Neural cell (in vitro differentiated cells): ENCODE measurements around the gene NTNG1. TPM values are rescaled to one million over a fixed set of nuclear protein-coding genes. Genes with fewer than 3 reads are reported as not detected.

Experiments used
- H2AFZ ChIP-seq: fragments of 200-600, 300-800 bp; sonication (generic), shearing (Covaris generic); 2 replicates; pipeline ENCODE4 v1.6.0; 2014; ENCODE audit warnings: low read depth, mild to moderate bottlenecking, antibody characterized with exemption, low read length, moderate library complexity
- H3F3A ChIP-seq: fragments of 200-600 bp; shearing (Covaris generic); 2 replicates; pipeline ENCODE4 v1.6.1; 2016; ENCODE audit warnings: mild to moderate bottlenecking, moderate library complexity, mixed read lengths, antibody characterized with exemption, low read length; ENCODE audit not compliant: insufficient read depth, poor library complexity, severe bottlenecking
- H3K27ac ChIP-seq: fragments of 200-600, 300-800 bp; sonication (generic), shearing (Covaris generic); 2 replicates; pipeline ENCODE4 v1.5.1; 2014; ENCODE audit warnings: mild to moderate bottlenecking, low read length, moderate library complexity
- H3K27me3 ChIP-seq: fragments of 300-800, 200-600 bp; sonication (generic), shearing (Covaris generic); 2 replicates; pipeline ENCODE4 v1.6.0; 2014; ENCODE audit warnings: mild to moderate bottlenecking, low read depth, low read length, moderate library complexity; ENCODE audit not compliant: insufficient read depth
- H3K36me3 ChIP-seq: fragments of 300-800, 200-600 bp; sonication (generic), shearing (Covaris generic); 2 replicates; pipeline ENCODE4 v1.5.1; 2014; ENCODE audit warnings: mild to moderate bottlenecking, antibody characterized with exemption, low read length, moderate library complexity; ENCODE audit not compliant: insufficient read depth
- H3K4me2 ChIP-seq: fragments of 300-800, 200-600 bp; sonication (generic), shearing (Covaris generic); 2 replicates; pipeline ENCODE4 v1.6.0; 2014; ENCODE audit warnings: mild to moderate bottlenecking, low read length
- H3K4me3 ChIP-seq: fragments of 300-800, 200-600 bp; sonication (generic), shearing (Covaris generic); 2 replicates; pipeline ENCODE4 v1.5.1; 2014; ENCODE audit warnings: mild to moderate bottlenecking, low read length, moderate library complexity
- H3K79me2 ChIP-seq: fragments of 200-600 bp; shearing (Covaris generic); replicated peaks from 2 replicates; pipeline ENCODE4 v1.6.0; 2014; ENCODE audit warnings: mild to moderate bottlenecking, low read length, moderate library complexity; ENCODE audit not compliant: insufficient read depth
- H3K9ac ChIP-seq: fragments of 300-800, 200-600 bp; sonication (generic), shearing (Covaris generic); 2 replicates; pipeline ENCODE4 v1.6.1; 2016; ENCODE audit warnings: mild to moderate bottlenecking, low read length, mixed read lengths
- H3K9me2 ChIP-seq: fragments of 200-600 bp; shearing (Covaris generic); 2 replicates; pipeline ENCODE4 v1.6.1; 2016; ENCODE audit warnings: mild to moderate bottlenecking, low read length, mixed read lengths; ENCODE audit not compliant: insufficient read depth
- H3K9me3 ChIP-seq: fragments of 200-600, 300-800 bp; sonication (generic), shearing (Covaris generic); 2 replicates; pipeline ENCODE4 v1.6.1; 2016; ENCODE audit warnings: mild to moderate bottlenecking, mixed run types, low read length, moderate library complexity, mixed read lengths
- H4K20me1 ChIP-seq: fragments of 200-600 bp; shearing (Covaris generic); 2 replicates; pipeline ENCODE4 v1.6.1; 2016; ENCODE audit warnings: mild to moderate bottlenecking, mixed run types; ENCODE audit not compliant: insufficient read depth
- EP300 ChIP-seq: fragments of 450-650 bp; conservative IDR thresholded peaks from 2 replicates; pipeline ENCODE4 v1.6.1; 2014; ENCODE audit warnings: antibody characterized with exemption, mild to moderate bottlenecking, moderate library complexity; ENCODE audit not compliant: poor library complexity, severe bottlenecking
- EZH2 ChIP-seq: fragments of 200-600, 300-800 bp; shearing (Covaris generic), sonication (generic); IDR thresholded peaks from 2 replicates; pipeline ENCODE4 v1.6.1; 2014; ENCODE audit warnings: antibody characterized with exemption, low read length, borderline replicate concordance, mild to moderate bottlenecking; ENCODE audit not compliant: insufficient read depth, poor library complexity, severe bottlenecking
- MXI1 ChIP-seq: fragments of 450-650 bp; conservative IDR thresholded peaks from 2 replicates; pipeline ENCODE4 v1.6.1; 2014; ENCODE audit warnings: antibody characterized with exemption, mild to moderate bottlenecking; ENCODE audit not compliant: poor library complexity, severe bottlenecking
- POLR2AphosphoS5 ChIP-seq: IDR thresholded peaks from 2 replicates; pipeline ENCODE4 v1.6.1; 2012
- RAD21 ChIP-seq: fragments of 450-650 bp; conservative IDR thresholded peaks from 2 replicates; pipeline ENCODE4 v1.6.1; 2014; ENCODE audit warnings: antibody characterized with exemption, mild to moderate bottlenecking, moderate library complexity
- SMC3 ChIP-seq: fragments of 450-650 bp; conservative IDR thresholded peaks from 2 replicates; pipeline ENCODE4 v1.6.1; 2014; ENCODE audit warnings: antibody characterized with exemption, mild to moderate bottlenecking, moderate library complexity; ENCODE audit not compliant: poor library complexity
- TAF1 ChIP-seq: IDR thresholded peaks from 2 replicates; pipeline ENCODE4 v1.6.1; 2012; ENCODE audit warnings: low read depth
- polyA plus RNA-seq: library from polyadenylated mRNA; depleted of rRNA; stranded (reverse); fragments of >200 nt; gene quantifications from 2 replicates; pipeline ENCODE4 v1.2.3, GENCODE V29; 2014
- TF ChIP-seq, protein P1 (sequence below): IDR thresholded peaks from 2 replicates; pipeline ENCODE4 v1.6.1; 2012; ENCODE audit warnings: borderline replicate concordance
- TF ChIP-seq, protein P2 (sequence below): fragments of 450-650 bp; IDR thresholded peaks from 2 replicates; pipeline ENCODE4 v1.5.1; 2014; ENCODE audit warnings: antibody characterized with exemption, mild to moderate bottlenecking, moderate library complexity; ENCODE audit not compliant: poor library complexity, severe bottlenecking

NTNG1 gene
- polyA plus RNA-seq, 1 donor from 2014 or later = not detected

DNA sequence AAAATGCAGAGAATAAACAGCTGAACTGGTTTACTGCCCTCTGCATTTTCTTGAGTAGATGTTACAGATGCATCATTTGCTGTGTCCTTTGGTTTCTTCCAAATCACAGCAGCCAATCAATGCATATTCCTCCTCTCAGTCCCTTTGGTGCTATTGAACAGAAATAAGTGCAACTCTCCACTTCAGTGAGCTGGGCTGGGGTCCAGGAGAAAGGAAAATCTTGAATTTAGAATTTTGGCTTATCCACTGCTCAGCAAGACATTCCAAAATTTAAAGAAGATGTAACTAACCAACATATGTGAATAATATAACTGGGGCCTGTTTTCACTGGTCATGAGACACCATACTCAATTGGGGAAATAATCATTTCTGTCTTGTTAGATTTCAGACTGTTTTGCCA is 45.2 kb upstream of the NTNG1 start:
- Histone ChIP-seq H3K27ac (no peak overlapping the region), H4K20me1 (no peaks in the 10 kb centered on the region), H3K79me2 (no peaks in the 10 kb centered on the region), H3K27me3 (no peaks in the 10 kb centered on the region), H3F3A (no peaks in the 10 kb centered on the region), H3K4me3 (no peak overlapping the region), H3K36me3 (no peaks in the 10 kb centered on the region), H3K4me2 (no peak overlapping the region), H3K9me3 (no peaks in the 10 kb centered on the region), H2AFZ (no peak overlapping the region), H3K9ac (no peak overlapping the region), H3K9me2 (no peaks in the 10 kb centered on the region)
- TF ChIP-seq POLR2AphosphoS5 (no peak), MXI1 (no peak), TAF1 (no peak), SMC3 (no peak)

DNA sequence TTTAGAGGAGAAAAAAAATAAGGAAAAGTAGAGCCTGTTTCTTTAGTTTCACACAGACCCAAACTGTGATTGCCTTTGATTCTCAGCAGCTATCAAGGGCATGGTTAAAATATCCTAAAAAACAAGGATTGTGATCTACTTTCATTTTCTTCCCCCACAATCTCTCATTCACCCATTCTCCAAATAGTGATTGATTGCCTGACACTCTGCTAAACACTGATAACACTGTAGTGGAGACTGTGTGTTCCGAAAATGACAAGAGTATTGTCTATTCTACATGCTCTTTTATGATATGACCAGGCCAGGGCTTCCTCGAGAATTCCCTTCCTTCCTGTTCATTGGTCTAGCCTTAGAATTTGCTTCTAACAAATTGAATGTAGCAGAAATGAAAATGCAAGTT is 44.1 kb upstream of the NTNG1 start:
- Histone ChIP-seq H3K9me3 (no peaks in the 10 kb centered on the region), H2AFZ (no peak overlapping the region), H3K27ac (no peak overlapping the region), H3K79me2 (no peaks in the 10 kb centered on the region), H3K4me3 (no peak overlapping the region), H3K36me3 (no peaks in the 10 kb centered on the region), H3K4me2 (no peak overlapping the region), H3K9ac (no peak overlapping the region), H3K9me2 (no peaks in the 10 kb centered on the region), H3K27me3 (no peaks in the 10 kb centered on the region), H4K20me1 (no peaks in the 10 kb centered on the region), H3F3A (no peaks in the 10 kb centered on the region)
- TF ChIP-seq EZH2 (no peak), RAD21 (no peak), EP300 (no peak), SMC3 (no peak), MXI1 (no peak), POLR2AphosphoS5 (no peak)
- TF ChIP-seq, protein P1, sequence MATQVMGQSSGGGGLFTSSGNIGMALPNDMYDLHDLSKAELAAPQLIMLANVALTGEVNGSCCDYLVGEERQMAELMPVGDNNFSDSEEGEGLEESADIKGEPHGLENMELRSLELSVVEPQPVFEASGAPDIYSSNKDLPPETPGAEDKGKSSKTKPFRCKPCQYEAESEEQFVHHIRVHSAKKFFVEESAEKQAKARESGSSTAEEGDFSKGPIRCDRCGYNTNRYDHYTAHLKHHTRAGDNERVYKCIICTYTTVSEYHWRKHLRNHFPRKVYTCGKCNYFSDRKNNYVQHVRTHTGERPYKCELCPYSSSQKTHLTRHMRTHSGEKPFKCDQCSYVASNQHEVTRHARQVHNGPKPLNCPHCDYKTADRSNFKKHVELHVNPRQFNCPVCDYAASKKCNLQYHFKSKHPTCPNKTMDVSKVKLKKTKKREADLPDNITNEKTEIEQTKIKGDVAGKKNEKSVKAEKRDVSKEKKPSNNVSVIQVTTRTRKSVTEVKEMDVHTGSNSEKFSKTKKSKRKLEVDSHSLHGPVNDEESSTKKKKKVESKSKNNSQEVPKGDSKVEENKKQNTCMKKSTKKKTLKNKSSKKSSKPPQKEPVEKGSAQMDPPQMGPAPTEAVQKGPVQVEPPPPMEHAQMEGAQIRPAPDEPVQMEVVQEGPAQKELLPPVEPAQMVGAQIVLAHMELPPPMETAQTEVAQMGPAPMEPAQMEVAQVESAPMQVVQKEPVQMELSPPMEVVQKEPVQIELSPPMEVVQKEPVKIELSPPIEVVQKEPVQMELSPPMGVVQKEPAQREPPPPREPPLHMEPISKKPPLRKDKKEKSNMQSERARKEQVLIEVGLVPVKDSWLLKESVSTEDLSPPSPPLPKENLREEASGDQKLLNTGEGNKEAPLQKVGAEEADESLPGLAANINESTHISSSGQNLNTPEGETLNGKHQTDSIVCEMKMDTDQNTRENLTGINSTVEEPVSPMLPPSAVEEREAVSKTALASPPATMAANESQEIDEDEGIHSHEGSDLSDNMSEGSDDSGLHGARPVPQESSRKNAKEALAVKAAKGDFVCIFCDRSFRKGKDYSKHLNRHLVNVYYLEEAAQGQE = no peak

DNA sequence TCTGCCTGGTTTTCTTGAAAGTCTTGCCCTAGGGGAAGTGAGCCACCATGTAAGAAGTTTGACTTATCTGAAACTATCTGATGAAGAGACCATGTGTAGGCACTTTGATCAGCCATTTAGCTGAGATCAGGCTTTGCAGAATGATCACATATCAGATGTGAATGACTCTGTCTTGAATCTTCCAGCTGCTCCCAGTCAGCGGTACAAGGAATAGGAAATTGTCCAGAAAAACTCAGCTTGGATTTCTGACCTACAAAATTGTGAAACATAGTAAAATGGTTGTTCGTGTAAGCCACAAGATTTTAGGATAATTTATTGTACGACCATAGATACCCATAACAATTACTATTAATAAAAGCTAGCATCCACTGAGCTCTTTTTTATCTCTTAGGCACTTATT is 41.9 kb upstream of the NTNG1 start:
- H3K9ac ChIP-seq = no peak overlapping the region
- H3K9me3 ChIP-seq = no peaks in the 10 kb centered on the region
- no peaks in the 10 kb centered on the region for H3K27me3 ChIP-seq
- H3K4me3 ChIP-seq = no peak overlapping the region
- H3F3A ChIP-seq = no peaks in the 10 kb centered on the region
- H3K36me3 ChIP-seq = no peaks in the 10 kb centered on the region
- H2AFZ ChIP-seq = no peak overlapping the region
- TF ChIP-seq EZH2 = no peak
- TF ChIP-seq, protein P1 = no peak
- TF ChIP-seq TAF1 = no peak
- no peak for TF ChIP-seq EP300
- no peak for TF ChIP-seq RAD21
- TF ChIP-seq MXI1 = no peak
- no peak for TF ChIP-seq SMC3
- TF ChIP-seq, protein P2, sequence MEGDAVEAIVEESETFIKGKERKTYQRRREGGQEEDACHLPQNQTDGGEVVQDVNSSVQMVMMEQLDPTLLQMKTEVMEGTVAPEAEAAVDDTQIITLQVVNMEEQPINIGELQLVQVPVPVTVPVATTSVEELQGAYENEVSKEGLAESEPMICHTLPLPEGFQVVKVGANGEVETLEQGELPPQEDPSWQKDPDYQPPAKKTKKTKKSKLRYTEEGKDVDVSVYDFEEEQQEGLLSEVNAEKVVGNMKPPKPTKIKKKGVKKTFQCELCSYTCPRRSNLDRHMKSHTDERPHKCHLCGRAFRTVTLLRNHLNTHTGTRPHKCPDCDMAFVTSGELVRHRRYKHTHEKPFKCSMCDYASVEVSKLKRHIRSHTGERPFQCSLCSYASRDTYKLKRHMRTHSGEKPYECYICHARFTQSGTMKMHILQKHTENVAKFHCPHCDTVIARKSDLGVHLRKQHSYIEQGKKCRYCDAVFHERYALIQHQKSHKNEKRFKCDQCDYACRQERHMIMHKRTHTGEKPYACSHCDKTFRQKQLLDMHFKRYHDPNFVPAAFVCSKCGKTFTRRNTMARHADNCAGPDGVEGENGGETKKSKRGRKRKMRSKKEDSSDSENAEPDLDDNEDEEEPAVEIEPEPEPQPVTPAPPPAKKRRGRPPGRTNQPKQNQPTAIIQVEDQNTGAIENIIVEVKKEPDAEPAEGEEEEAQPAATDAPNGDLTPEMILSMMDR = no peak
- no peak for TF ChIP-seq POLR2AphosphoS5
- H3K4me2 ChIP-seq = no peak overlapping the region
- H3K79me2 ChIP-seq = no peaks in the 10 kb centered on the region
- H3K27ac ChIP-seq = no peak overlapping the region
- H4K20me1 ChIP-seq = no peaks in the 10 kb centered on the region
- H3K9me2 ChIP-seq = no peaks in the 10 kb centered on the region
